ENCODE results near the gene TELO2. TPM values are rescaled to one million over a fixed set of nuclear protein-coding genes. Genes with fewer than 3 reads are reported as not detected.

Gene TELO2
- total RNA-seq, 4 donors from 2014 or later, result 23.1 to 40.0 (median 34.1) TPM

DNA sequence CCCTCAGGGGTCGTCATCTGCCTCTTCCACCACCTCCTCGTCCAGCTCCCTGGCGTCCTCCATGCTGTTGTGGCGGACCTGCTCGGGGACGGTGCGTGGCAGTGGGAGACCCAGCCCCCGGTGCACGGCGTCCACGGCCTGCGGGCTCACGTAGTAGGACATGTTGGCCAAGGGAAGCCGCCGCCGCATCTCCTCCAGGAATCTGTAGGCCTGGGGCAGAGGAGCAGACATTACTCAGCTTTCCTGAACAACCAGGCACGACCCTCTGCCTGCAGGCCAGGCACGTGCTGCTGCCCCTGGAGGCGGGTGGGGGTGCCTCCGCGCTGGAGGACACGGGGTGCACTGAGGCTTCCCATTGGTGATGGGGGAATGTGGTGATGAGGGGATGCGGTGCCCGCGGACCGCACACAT lies 17.8 kb downstream of the TELO2 start:
- WGBS, 2 donors, result 85 to 94% methylated on average over 19 to 20 of the region's 26 CpGs
- DNase-seq (ENCODE audit: low spot score in 2 of 2), result no peak
- H3K4me3 ChIP-seq (ENCODE audit: low read depth, poor library complexity, severe bottlenecking), result no peak overlapping the region
- TF ChIP-seq, protein P1, sequence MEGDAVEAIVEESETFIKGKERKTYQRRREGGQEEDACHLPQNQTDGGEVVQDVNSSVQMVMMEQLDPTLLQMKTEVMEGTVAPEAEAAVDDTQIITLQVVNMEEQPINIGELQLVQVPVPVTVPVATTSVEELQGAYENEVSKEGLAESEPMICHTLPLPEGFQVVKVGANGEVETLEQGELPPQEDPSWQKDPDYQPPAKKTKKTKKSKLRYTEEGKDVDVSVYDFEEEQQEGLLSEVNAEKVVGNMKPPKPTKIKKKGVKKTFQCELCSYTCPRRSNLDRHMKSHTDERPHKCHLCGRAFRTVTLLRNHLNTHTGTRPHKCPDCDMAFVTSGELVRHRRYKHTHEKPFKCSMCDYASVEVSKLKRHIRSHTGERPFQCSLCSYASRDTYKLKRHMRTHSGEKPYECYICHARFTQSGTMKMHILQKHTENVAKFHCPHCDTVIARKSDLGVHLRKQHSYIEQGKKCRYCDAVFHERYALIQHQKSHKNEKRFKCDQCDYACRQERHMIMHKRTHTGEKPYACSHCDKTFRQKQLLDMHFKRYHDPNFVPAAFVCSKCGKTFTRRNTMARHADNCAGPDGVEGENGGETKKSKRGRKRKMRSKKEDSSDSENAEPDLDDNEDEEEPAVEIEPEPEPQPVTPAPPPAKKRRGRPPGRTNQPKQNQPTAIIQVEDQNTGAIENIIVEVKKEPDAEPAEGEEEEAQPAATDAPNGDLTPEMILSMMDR (IDR thresholded peaks at IDR 0.05), result no peak
- TF ChIP-seq POLR2A (IDR thresholded peaks at IDR 0.05), result no peak
- intact Hi-C loops (cut with DNase I; ENCODE audit: low total_unique reads), result no loop called here

DNA sequence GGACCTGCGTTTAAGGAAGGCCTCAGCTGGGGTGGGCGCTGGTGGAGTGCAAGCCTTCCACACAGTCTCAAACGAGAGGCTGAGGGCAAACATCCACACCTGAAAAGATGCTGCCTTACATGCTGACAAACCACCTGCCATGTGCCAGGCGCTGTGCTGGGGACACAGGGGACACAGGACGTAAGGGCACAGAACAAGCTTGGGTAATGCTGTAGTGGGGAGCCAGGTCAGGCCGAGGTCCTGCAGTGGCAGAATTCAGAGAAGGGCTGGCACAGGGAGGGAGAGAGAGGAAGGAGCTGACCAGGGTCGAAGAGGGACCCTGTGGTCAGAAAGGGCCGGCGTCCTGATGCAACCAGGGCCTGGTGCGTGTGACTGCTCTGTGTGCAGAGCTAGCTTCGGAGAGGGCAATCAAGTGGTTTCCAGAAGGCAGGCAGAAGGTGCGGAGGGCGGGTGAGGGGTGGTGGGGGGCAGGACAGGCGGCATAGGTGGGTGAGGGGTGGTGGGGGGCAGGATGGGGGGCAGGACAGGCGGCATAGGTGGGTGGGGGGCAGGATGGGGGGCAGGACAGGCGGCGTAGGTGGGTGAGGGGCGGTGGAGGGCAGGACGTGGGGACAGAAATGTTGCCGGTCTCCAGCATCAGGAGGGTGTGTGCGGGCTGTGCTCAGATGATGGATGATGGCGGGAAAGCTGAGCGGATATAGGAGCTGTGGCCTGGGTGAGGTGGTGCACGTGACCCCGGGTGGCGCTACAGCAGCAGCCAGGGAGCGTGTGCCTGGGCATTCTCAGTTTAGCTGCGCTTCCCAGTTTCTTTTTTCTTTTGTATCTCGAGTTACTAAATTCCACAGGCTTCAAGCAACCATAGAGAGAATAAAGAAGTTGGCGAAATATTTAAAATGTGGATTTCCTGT lies 18.8 kb downstream of the TELO2 start:
- intact Hi-C loops (cut with DNase I; ENCODE audit: low total_unique reads), result no loop called here
- H3K4me3 ChIP-seq (ENCODE audit: low read depth, poor library complexity, severe bottlenecking), result no peak overlapping the region
- 83 to 88% methylated on average over 30 of the region's 30 CpGs for WGBS, 2 donors
- no peak for TF ChIP-seq POLR2A (IDR thresholded peaks at IDR 0.05)
- TF ChIP-seq, protein P1 (IDR thresholded peaks at IDR 0.05), result no peak
- DNase-seq (ENCODE audit: low spot score in 2 of 2), result no peak

DNA sequence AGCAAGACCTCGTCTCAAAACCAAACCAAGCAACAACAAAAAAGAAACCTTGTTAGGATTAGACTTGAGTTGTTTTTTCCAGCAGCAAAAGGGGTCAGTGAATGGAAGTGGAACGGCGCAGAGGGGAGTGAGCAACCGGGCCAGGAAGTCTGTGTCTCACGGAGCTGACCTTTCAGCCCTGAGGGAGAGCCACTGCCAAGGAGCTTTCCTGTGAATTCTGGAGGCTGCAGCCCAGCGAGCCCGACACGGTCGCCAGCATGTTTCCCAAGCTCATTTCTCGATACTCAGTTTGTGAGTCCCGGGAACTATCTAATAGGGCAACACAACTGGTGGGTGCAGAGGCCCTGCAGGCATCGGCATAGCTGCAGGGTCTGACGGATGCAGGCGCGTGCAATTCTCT lies 19.6 kb downstream of the TELO2 start:
- DNase-seq (ENCODE audit: low spot score in 2 of 2), result no peak
- WGBS, 2 donors, result 78 to 79% methylated on average over 15 of the region's 15 CpGs
- H3K4me3 ChIP-seq (ENCODE audit: low read depth, poor library complexity, severe bottlenecking), result no peak overlapping the region

DNA sequence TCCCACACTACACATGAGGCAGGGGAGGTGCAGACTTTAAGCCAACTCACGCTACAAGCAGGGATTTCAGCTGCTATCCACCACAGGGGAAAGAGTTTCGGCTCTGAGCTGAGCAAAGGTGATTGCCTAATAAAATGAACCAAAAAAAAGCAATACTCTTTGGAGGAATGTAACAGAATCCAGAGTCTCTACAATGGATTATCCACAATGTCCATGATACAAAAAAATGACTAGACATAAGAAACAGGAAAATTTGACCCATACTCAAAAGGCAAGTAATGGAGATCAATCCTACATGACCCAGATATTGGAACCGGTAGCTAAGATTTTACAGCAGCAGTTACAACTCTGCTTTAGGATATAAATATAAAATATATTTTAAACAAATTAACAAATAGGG lies 21.3 kb downstream of the TELO2 start:
- TF ChIP-seq, protein P1 (IDR thresholded peaks at IDR 0.05), result no peak
- no peak for TF ChIP-seq POLR2A (IDR thresholded peaks at IDR 0.05)
- intact Hi-C loops (cut with DNase I; ENCODE audit: low total_unique reads), result no loop called here
- WGBS, 2 donors, result 67 to 98% methylated on average over 3 of the region's 3 CpGs
- DNase-seq (ENCODE audit: low spot score in 2 of 2), result no peak
- H3K4me3 ChIP-seq (ENCODE audit: low read depth, poor library complexity, severe bottlenecking), result no peak overlapping the region

More for the DNA sequence above, 19.6 kb downstream of the TELO2 start:
- TF ChIP-seq, protein P1 (IDR thresholded peaks at IDR 0.05), result no peak
- no peak for TF ChIP-seq POLR2A (IDR thresholded peaks at IDR 0.05)
- intact Hi-C loops (cut with DNase I; ENCODE audit: low total_unique reads), result no loop called here

DNA sequence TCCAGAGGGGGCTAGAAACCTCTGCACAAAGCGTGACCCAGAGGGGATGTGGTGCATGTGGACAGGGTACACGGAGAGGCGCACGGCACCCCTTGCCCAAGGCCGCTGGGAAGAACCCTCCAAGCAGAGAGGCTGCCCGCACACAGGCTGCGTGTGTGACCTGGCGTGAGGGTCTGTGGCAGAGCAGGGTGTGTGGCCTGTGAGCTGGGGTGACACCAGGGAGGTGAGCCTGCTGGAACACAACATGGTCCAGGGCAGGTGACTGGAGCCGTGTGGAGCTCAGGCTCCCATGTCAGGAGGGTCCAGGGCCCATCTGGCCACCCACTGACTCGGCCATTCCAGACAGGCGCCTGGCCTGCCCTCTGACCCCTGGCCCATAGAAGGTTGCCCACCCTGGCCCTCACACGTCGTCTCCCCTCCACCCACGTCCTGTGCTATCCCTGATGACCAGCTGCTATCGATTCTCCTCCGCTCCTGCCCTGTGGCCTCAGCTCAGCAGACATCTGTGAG lies 25.5 kb downstream of the TELO2 start:
- intact Hi-C loops (cut with DNase I; ENCODE audit: low total_unique reads), result no loop called here
- no peak for TF ChIP-seq POLR2A (IDR thresholded peaks at IDR 0.05)
- TF ChIP-seq, protein P1 (IDR thresholded peaks at IDR 0.05), result no peak
- DNase-seq (ENCODE audit: low spot score in 2 of 2), result no peak
- WGBS, 2 donors, result 91 to 95% methylated on average over 16 of the region's 16 CpGs
- H3K4me3 ChIP-seq (ENCODE audit: low read depth, poor library complexity, severe bottlenecking), result no peak overlapping the region

Data from lower leg skin (tissue), 4 donors.